ENCODE measurements around the gene ZBED4.

Gene ZBED4

GRCh38 chr22:49845241-49845640 is 8.4 kb upstream of the ZBED4 start:
- TF ChIP-seq CTCF (conservative IDR thresholded peaks at IDR 0.05; ENCODE audit: low read depth, low read length): no peak
- no peak for DNase-seq (ENCODE audit: low read depth)
- no peak overlapping the region for H3K4me3 ChIP-seq (ENCODE audit: low read length)

- no peak overlapping the region for H3K4me3 ChIP-seq (ENCODE audit: low read length)
- no peak for DNase-seq (ENCODE audit: low read depth)
- TF ChIP-seq CTCF (conservative IDR thresholded peaks at IDR 0.05; ENCODE audit: low read depth, low read length): no peak
Observed at GRCh38 chr22:49845666-49846459, 7.8 kb upstream of the ZBED4 start.

- no peak overlapping the region for H3K4me3 ChIP-seq (ENCODE audit: low read length)
- no peak for TF ChIP-seq CTCF (conservative IDR thresholded peaks at IDR 0.05; ENCODE audit: low read depth, low read length)
- no peak for DNase-seq (ENCODE audit: low read depth)
Observed at GRCh38 chr22:49847751-49848689, 5.6 kb upstream of the ZBED4 start.

- TF ChIP-seq CTCF (conservative IDR thresholded peaks at IDR 0.05; ENCODE audit: low read depth, low read length): no peak
- DNase-seq (ENCODE audit: low read depth): no peak
- no peak overlapping the region for H3K4me3 ChIP-seq (ENCODE audit: low read length)
Observed at GRCh38 chr22:49848690-49849160, 4.9 kb upstream of the ZBED4 start.

GRCh38 chr22:49849161-49850020 is 4.3 kb upstream of the ZBED4 start:
- H3K4me3 ChIP-seq (ENCODE audit: low read length): no peak overlapping the region
- DNase-seq (ENCODE audit: low read depth): no peak
- no peak for TF ChIP-seq CTCF (conservative IDR thresholded peaks at IDR 0.05; ENCODE audit: low read depth, low read length)

- no peak for TF ChIP-seq CTCF (conservative IDR thresholded peaks at IDR 0.05; ENCODE audit: low read depth, low read length)
- H3K4me3 ChIP-seq (ENCODE audit: low read length): no peak overlapping the region
- no peak for DNase-seq (ENCODE audit: low read depth)
Observed at GRCh38 chr22:49850021-49850911, 3.4 kb upstream of the ZBED4 start.
